ENCODE results near the gene OPCML.

The OPCML gene

GRCh38 chr11:132790466-132790865 lies 741.8 kb downstream of the OPCML start:
- no peak for DNase-seq (ENCODE audit: low spot score)

- no peak for DNase-seq (ENCODE audit: low spot score)
Observed at GRCh38 chr11:132788816-132789325, 743.4 kb downstream of the OPCML start.

- no peak for DNase-seq (ENCODE audit: low spot score)
Observed at GRCh38 chr11:132785878-132786277, 746.4 kb downstream of the OPCML start.

GRCh38 chr11:132784441-132784840 lies 747.9 kb downstream of the OPCML start:
- DNase-seq (ENCODE audit: low spot score) = no peak

GRCh38 chr11:132782102-132782501 lies 750.2 kb downstream of the OPCML start:
- no peak for DNase-seq (ENCODE audit: low spot score)

- DNase-seq (ENCODE audit: low spot score) = no peak
Observed at GRCh38 chr11:132780046-132780445, 752.3 kb downstream of the OPCML start.

- DNase-seq (ENCODE audit: low spot score) = peak; percentile 67
Observed at GRCh38 chr11:132779497-132779896, 752.8 kb downstream of the OPCML start.

GRCh38 chr11:132777067-132777975 lies 755.0 kb downstream of the OPCML start:
- DNase-seq (ENCODE audit: low spot score) = peak; percentile 34

- no peak for DNase-seq (ENCODE audit: low spot score)
Observed at GRCh38 chr11:132773751-132774150, 758.5 kb downstream of the OPCML start.

- DNase-seq (ENCODE audit: low spot score) = peak; percentile 22
Observed at GRCh38 chr11:132772703-132773545, 759.4 kb downstream of the OPCML start.

GRCh38 chr11:132771746-132772145 lies 760.6 kb downstream of the OPCML start:
- DNase-seq (ENCODE audit: low spot score) = no peak

GRCh38 chr11:132770829-132771530 lies 761.3 kb downstream of the OPCML start:
- no peak for DNase-seq (ENCODE audit: low spot score)

- DNase-seq (ENCODE audit: low spot score) = no peak
Observed at GRCh38 chr11:132763503-132763902, 768.8 kb downstream of the OPCML start.

- DNase-seq (ENCODE audit: low spot score) = no peak
Observed at GRCh38 chr11:132755934-132756333, 776.4 kb downstream of the OPCML start.

GRCh38 chr11:132751516-132752250 lies 780.6 kb downstream of the OPCML start:
- DNase-seq (ENCODE audit: low spot score) = no peak

GRCh38 chr11:132746305-132746704 lies 786.0 kb downstream of the OPCML start:
- no peak for DNase-seq (ENCODE audit: low spot score)

- DNase-seq (ENCODE audit: low spot score) = no peak
Observed at GRCh38 chr11:132745306-132745705, 787.0 kb downstream of the OPCML start.

GRCh38 chr11:132744771-132745170 lies 787.5 kb downstream of the OPCML start:
- peak; percentile 83 for DNase-seq (ENCODE audit: low spot score)

GRCh38 chr11:132743601-132744000 lies 788.7 kb downstream of the OPCML start:
- no peak for DNase-seq (ENCODE audit: low spot score)

- no peak for DNase-seq (ENCODE audit: low spot score)
Observed at GRCh38 chr11:132742929-132743328, 789.4 kb downstream of the OPCML start.

GRCh38 chr11:132734217-132734616 lies 798.1 kb downstream of the OPCML start:
- peak; percentile 81 for DNase-seq (ENCODE audit: low spot score)
